ENCODE measurements around the gene TBC1D22A.

Gene TBC1D22A

DNA sequence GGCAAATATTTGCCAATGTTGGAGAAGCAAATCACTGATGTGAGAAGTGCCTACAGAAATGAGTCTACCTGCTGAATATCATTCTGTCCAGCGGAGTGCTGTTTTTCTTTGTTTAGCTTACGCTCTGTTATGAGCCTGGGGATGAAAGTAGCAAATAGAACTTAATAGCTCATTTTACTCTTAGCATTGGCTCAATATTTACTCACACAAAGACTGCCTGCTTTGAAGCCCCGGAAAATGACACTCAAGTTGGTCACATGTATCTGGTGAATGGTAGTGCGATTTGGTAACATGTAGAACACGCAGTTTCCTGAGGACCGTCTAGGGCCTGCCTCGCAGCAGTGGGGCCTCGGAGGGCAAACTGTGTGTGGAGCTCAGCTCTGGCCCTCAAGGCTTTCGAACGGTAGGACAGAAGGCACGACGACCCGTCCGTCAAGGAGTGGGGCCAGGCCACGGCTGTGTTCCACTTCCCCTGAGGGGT is 38.9 kb downstream of the TBC1D22A start:
- no peak for ATAC-seq
- TF ChIP-seq ARNTL (CRISPR knock-in tag; IDR thresholded peaks at IDR 0.05; ENCODE audit: borderline replicate concordance, low read depth) = no peak
- TF ChIP-seq, protein P1, sequence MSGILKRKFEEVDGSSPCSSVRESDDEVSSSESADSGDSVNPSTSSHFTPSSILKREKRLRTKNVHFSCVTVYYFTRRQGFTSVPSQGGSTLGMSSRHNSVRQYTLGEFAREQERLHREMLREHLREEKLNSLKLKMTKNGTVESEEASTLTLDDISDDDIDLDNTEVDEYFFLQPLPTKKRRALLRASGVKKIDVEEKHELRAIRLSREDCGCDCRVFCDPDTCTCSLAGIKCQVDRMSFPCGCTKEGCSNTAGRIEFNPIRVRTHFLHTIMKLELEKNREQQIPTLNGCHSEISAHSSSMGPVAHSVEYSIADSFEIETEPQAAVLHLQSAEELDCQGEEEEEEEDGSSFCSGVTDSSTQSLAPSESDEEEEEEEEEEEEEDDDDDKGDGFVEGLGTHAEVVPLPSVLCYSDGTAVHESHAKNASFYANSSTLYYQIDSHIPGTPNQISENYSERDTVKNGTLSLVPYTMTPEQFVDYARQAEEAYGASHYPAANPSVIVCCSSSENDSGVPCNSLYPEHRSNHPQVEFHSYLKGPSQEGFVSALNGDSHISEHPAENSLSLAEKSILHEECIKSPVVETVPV (CRISPR knock-in tag; IDR thresholded peaks at IDR 0.05) = no peak
- TF ChIP-seq ESRRG (CRISPR knock-in tag; IDR thresholded peaks at IDR 0.05) = no peak
- TF ChIP-seq ZNF70 (CRISPR knock-in tag; IDR thresholded peaks at IDR 0.05) = no peak

DNA sequence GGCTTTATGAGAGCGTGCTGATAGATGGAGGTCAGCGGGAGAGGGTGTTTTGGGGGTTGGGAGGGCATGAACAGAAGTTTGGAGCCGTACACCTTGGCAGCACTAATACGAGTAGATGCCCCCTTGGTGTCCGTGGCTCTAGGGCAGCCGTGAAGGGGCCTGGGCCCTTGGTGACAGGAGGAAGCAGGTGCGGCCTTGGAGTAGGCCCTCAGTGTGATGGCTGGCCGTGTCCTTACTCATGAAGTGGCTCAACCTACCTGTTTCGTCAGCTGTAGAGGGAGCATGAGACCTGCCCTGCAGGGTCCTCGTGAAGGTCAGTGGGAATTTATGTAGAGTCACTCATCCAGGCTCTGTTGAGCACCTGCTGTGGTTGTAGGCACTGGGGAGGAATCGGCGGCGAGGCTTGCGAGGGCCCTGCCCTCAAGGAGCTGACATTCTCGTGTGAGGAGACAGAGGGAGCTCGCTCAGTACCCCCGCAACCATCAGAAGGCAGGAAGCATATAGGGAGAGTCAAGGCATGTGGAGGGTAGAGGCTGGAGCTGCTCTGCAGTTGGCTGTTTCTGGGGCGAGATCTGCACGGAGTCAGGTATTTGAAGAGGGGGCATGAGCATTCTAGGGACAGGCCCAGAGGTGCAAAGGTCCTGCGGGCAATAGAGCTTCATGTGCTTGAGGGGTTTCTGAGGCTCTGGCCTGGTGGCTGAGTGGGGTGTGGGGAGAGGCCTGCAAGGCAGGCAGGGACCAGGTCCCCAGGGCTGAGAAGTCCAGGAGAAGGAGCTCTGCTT is 39.6 kb downstream of the TBC1D22A start:
- ATAC-seq = no peak
- TF ChIP-seq, protein P1 (CRISPR knock-in tag; IDR thresholded peaks at IDR 0.05) = no peak
- TF ChIP-seq GLIS3 (CRISPR knock-in tag; IDR thresholded peaks at IDR 0.05) (no peak), ISL1 (CRISPR knock-in tag; IDR thresholded peaks at IDR 0.05) (no peak), ARNTL (CRISPR knock-in tag; IDR thresholded peaks at IDR 0.05; ENCODE audit: borderline replicate concordance, low read depth) (no peak), ZNF8 (CRISPR knock-in tag; IDR thresholded peaks at IDR 0.05) (no peak), PPARA (CRISPR knock-in tag; IDR thresholded peaks at IDR 0.05; ENCODE audit: borderline replicate concordance) (no peak), ZNF70 (CRISPR knock-in tag; IDR thresholded peaks at IDR 0.05) (no peak), ZFP30 (CRISPR knock-in tag; IDR thresholded peaks at IDR 0.05) (no peak), CSDC2 (CRISPR knock-in tag; IDR thresholded peaks at IDR 0.05) (no peak), ZC3H10 (CRISPR knock-in tag; IDR thresholded peaks at IDR 0.05) (no peak), ESRRG (CRISPR knock-in tag; IDR thresholded peaks at IDR 0.05) (no peak)
- TF ChIP-seq, protein P2, sequence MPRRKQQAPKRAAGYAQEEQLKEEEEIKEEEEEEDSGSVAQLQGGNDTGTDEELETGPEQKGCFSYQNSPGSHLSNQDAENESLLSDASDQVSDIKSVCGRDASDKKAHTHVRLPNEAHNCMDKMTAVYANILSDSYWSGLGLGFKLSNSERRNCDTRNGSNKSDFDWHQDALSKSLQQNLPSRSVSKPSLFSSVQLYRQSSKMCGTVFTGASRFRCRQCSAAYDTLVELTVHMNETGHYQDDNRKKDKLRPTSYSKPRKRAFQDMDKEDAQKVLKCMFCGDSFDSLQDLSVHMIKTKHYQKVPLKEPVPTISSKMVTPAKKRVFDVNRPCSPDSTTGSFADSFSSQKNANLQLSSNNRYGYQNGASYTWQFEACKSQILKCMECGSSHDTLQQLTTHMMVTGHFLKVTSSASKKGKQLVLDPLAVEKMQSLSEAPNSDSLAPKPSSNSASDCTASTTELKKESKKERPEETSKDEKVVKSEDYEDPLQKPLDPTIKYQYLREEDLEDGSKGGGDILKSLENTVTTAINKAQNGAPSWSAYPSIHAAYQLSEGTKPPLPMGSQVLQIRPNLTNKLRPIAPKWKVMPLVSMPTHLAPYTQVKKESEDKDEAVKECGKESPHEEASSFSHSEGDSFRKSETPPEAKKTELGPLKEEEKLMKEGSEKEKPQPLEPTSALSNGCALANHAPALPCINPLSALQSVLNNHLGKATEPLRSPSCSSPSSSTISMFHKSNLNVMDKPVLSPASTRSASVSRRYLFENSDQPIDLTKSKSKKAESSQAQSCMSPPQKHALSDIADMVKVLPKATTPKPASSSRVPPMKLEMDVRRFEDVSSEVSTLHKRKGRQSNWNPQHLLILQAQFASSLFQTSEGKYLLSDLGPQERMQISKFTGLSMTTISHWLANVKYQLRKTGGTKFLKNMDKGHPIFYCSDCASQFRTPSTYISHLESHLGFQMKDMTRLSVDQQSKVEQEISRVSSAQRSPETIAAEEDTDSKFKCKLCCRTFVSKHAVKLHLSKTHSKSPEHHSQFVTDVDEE (CRISPR knock-in tag; IDR thresholded peaks at IDR 0.05) = no peak

DNA sequence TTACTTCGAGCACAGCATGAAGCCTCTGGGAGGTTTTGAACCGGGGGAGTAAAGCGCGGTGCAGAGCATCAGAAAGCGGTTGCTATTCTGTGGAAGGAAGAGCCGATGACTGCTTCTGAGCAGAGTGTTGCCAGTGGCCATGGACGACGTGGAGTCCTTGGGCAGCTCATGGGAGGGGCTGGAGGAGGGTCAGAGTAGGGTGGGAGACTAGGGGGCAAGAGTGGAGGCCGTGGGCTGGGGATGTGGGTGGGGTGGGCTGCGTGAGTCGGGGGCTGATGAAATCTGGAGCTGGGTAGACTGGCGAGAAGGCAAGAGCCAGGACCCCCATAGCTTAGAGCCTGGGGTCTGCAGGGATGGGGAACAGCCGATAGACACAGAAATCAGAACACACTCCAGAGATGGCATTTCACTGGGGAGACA is 40.2 kb downstream of the TBC1D22A start:
- TF ChIP-seq ZFP3 (CRISPR knock-in tag; IDR thresholded peaks at IDR 0.05) (no peak), GLIS3 (CRISPR knock-in tag; IDR thresholded peaks at IDR 0.05) (no peak)
- TF ChIP-seq, protein P2 (CRISPR knock-in tag; IDR thresholded peaks at IDR 0.05) = no peak
- no peak for ATAC-seq

DNA sequence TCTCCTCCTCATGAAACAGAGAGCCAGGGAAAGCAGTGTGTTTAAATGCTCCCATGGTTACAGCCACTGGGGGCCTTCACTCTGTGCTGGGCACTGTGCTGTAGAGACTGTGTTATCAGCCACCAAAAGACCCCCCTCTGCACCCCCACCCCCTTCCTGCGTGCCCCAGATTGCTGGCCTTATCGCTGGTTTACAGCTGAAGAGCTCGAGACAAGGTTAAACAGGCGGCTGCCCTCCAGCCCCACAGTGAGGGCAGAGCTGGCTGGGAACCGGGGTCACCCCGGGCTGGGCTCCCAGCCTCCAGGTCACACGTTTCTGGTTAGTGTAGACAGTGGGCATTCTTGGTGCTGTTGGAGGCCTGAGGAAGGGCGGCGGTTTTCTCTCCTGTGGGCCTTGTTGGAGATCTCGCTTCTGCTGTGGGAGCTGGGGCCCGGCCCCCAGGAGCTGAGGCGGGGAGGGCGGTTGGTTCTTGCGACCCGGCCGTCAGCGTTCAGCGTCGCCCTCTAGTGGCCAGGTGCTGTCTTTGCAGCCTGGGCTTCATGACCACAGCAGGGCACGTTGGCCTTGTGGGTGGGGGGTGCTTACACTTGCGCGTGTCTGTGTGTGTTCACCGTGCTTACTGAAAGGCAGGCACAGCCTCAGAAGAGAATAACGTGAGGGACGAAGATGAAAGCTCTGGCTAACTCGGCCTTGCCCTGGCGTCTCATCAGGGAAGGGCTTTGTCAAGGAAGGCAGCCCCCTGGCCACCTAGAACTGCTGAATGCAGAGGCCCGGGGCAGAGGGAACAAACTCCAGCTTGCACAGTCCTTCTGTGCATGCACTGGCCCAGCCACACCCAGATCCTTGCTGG is 40.8 kb downstream of the TBC1D22A start:
- peak; percentile 33; the same call in 2 of the 3 replicates for ATAC-seq
- TF ChIP-seq, protein P3, sequence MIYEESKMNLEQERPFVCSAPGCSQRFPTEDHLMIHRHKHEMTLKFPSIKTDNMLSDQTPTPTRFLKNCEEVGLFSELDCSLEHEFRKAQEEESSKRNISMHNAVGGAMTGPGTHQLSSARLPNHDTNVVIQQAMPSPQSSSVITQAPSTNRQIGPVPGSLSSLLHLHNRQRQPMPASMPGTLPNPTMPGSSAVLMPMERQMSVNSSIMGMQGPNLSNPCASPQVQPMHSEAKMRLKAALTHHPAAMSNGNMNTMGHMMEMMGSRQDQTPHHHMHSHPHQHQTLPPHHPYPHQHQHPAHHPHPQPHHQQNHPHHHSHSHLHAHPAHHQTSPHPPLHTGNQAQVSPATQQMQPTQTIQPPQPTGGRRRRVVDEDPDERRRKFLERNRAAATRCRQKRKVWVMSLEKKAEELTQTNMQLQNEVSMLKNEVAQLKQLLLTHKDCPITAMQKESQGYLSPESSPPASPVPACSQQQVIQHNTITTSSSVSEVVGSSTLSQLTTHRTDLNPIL (CRISPR knock-in tag; IDR thresholded peaks at IDR 0.05; ENCODE audit: low read depth) = no peak
- TF ChIP-seq ZNF70 (CRISPR knock-in tag; IDR thresholded peaks at IDR 0.05) (no peak), TCF4 (CRISPR knock-in tag; IDR thresholded peaks at IDR 0.05; ENCODE audit: borderline replicate concordance) (no peak), ARNTL (CRISPR knock-in tag; IDR thresholded peaks at IDR 0.05; ENCODE audit: borderline replicate concordance, low read depth) (no peak), OSR1 (CRISPR knock-in tag; IDR thresholded peaks at IDR 0.05) (no peak), ZC3H10 (CRISPR knock-in tag; IDR thresholded peaks at IDR 0.05) (no peak), CSDC2 (CRISPR knock-in tag; IDR thresholded peaks at IDR 0.05) (no peak), ZFP3 (CRISPR knock-in tag; IDR thresholded peaks at IDR 0.05) (no peak), RARB (CRISPR knock-in tag; IDR thresholded peaks at IDR 0.05) (no peak), ZNF8 (CRISPR knock-in tag; IDR thresholded peaks at IDR 0.05) (no peak), ISL1 (CRISPR knock-in tag; IDR thresholded peaks at IDR 0.05) (no peak), ESRRG (CRISPR knock-in tag; IDR thresholded peaks at IDR 0.05) (no peak)
- TF ChIP-seq, protein P1 (CRISPR knock-in tag; IDR thresholded peaks at IDR 0.05) = no peak
- TF ChIP-seq, protein P4, sequence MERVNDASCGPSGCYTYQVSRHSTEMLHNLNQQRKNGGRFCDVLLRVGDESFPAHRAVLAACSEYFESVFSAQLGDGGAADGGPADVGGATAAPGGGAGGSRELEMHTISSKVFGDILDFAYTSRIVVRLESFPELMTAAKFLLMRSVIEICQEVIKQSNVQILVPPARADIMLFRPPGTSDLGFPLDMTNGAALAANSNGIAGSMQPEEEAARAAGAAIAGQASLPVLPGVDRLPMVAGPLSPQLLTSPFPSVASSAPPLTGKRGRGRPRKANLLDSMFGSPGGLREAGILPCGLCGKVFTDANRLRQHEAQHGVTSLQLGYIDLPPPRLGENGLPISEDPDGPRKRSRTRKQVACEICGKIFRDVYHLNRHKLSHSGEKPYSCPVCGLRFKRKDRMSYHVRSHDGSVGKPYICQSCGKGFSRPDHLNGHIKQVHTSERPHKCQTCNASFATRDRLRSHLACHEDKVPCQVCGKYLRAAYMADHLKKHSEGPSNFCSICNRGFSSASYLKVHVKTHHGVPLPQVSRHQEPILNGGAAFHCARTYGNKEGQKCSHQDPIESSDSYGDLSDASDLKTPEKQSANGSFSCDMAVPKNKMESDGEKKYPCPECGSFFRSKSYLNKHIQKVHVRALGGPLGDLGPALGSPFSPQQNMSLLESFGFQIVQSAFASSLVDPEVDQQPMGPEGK (CRISPR knock-in tag; IDR thresholded peaks at IDR 0.05; ENCODE audit: borderline replicate concordance) = no peak
